ENCODE data around the gene KCNK1. TPM values are rescaled to one million over a fixed set of nuclear protein-coding genes. Genes with fewer than 3 reads are reported as not detected.
A peak's percentile ranks its signal among the peaks of the same experiment; 100 is the strongest.

The KCNK1 gene
- total and polyA plus RNA-seq, 2 of the 4 experiments (the other 2 are of a cell fraction): 0.90 to 1.6 TPM

DNA sequence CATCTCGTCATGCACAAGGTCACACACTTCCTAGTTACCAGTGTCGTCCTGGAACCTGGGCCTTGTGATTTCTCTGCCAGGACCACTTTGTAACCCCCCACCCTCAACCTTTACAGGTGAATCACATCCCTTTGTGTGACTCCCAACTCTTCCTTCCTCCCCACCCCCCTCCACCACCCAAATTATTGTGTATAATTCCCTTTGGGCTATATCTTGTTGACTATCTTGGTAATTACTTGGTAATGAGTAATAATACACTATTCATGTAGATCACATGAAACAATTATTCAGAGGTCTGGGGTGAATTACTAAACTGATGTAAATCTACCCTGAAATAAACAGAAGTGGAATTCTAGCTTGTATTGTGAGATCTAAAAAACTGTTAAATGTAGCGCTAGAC is 1.7 kb downstream of the KCNK1 start:
- no TSS peak for BruUV-seq (replicated peaks)
- ChIA-PET CTCF (no interaction called here), POLR2A (ENCODE audit: unreplicated experiment) (no interaction called here)
- no peak for TF ChIP-seq RCOR1 (IDR thresholded peaks at IDR 0.05; ENCODE audit: insufficient replicate concordance, low read length)
- TF ChIP-seq CEBPB (IDR thresholded peaks at IDR 0.05; ENCODE audit: low read depth, low read length): no peak
- TF ChIP-seq MXI1 (IDR thresholded peaks at IDR 0.05; ENCODE audit: borderline replicate concordance, low read depth, low read length): no peak
- TF ChIP-seq, protein P1, sequence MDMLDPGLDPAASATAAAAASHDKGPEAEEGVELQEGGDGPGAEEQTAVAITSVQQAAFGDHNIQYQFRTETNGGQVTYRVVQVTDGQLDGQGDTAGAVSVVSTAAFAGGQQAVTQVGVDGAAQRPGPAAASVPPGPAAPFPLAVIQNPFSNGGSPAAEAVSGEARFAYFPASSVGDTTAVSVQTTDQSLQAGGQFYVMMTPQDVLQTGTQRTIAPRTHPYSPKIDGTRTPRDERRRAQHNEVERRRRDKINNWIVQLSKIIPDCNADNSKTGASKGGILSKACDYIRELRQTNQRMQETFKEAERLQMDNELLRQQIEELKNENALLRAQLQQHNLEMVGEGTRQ (IDR thresholded peaks at IDR 0.05; ENCODE audit: low read depth, low read length): no peak
- TF ChIP-seq ELK1 (IDR thresholded peaks at IDR 0.05; ENCODE audit: borderline replicate concordance, low read depth, low read length): no peak
- Histone ChIP-seq H2BK20ac (ENCODE audit: low read depth, low read length) (no peak overlapping the region), H2BK15ac (ENCODE audit: low read depth, low read length) (no peak overlapping the region), H3K4ac (ENCODE audit: low read depth, low read length) (no peak overlapping the region), H3K4me2 (ENCODE audit: low read depth, low read length) (peak overlapping the region; percentile 62), H3K36me3 (ENCODE audit: control insufficient read depth, insufficient read depth, low read length) (no peaks in the 10 kb centered on the region), H4K91ac (ENCODE audit: insufficient read depth, low read depth, low read length) (no peak overlapping the region), H3K56ac (ENCODE audit: extremely low read depth, insufficient read depth, low read length) (no peak overlapping the region), H3K27ac (ENCODE audit: insufficient read depth, low read length) (no peak overlapping the region), H3K79me1 (ENCODE audit: low read depth in 1 of 2, low read length in 2 of 2) (peaks cover 0 to 3% of the 10 kb centered on the region in 2 experiments; a peak in 1 of 4 replicates), H3K9ac (ENCODE audit: low read depth, low read length) (no peak overlapping the region), H3K4me1 (ENCODE audit: control insufficient read depth, insufficient read depth, low read length) (no peaks in the 10 kb centered on the region), H2AFZ (replicated peaks; ENCODE audit: low read length, poor library complexity) (no peak overlapping the region), H4K5ac (ENCODE audit: low read depth, low read length) (no peak overlapping the region), H2BK5ac (ENCODE audit: low read depth, low read length, poor library complexity, severe bottlenecking) (no peak overlapping the region), H3K18ac (ENCODE audit: low read depth, low read length) (no peak overlapping the region), H2BK120ac (ENCODE audit: low read depth, low read length) (no peak overlapping the region), H3K27me3 (ENCODE audit: control insufficient read depth, insufficient read depth, low read length) (no peaks in the 10 kb centered on the region; the same call in 1 of the 2 replicates), H4K8ac (ENCODE audit: low read depth in 2 of 2, low read length in 2 of 2) (no peak overlapping the region), H3K14ac (replicated peaks; ENCODE audit: low read depth, low read length) (no peak overlapping the region), H3K9me1 (ENCODE audit: insufficient read depth, low read length) (no peaks in the 10 kb centered on the region), H3K4me3 (ENCODE audit: insufficient read depth, low read depth, low read length) (peak overlapping the region; percentile 89; the same call in 1 of the 2 replicates), H3K9me3 (ENCODE audit: control insufficient read depth, insufficient read depth, low read length) (peaks cover 2% of the 10 kb centered on the region; the same call in 1 of the 2 replicates), H2AK5ac (ENCODE audit: low read depth, low read length) (no peak overlapping the region), H3K23ac (ENCODE audit: low read depth, low read length) (no peak overlapping the region), H4K20me1 (ENCODE audit: insufficient read depth, low read length) (no peaks in the 10 kb centered on the region), H2AK9ac (replicated peaks; ENCODE audit: low read depth, low read length, poor library complexity) (no peak overlapping the region)
- 67% methylated on average over 2 of the region's 3 CpGs; no CpG with 5 or more reads in 1 of the 2 experiments for WGBS, 2 experiments (ENCODE audit: extremely low coverage in 2 of 2, insufficient read length in 1 of 2)
- dilution Hi-C loops (cut with HindIII; ENCODE audit: low sequenced_read_pairs, unreplicated experiment): no loop called here
- intact Hi-C loops (cut with micrococcal nuclease): no loop called here
- DNase-seq (no peak), ATAC-seq (ENCODE audit: low read depth) (no peak)
- in situ Hi-C loops (cut with MboI; ENCODE audit: low sequenced_read_pairs): no loop called here

Measured in IMR-90 (cell line).